Memory B cell (primary cell): ENCODE data around the gene PTPRCAP.

Experiments used
- ATAC-seq: fragments of 150-1000 bp; cut with Tn5 transposase; 2 replicates; pipeline ENCODE4 v1.10.0; 2021; ENCODE audit warnings: low read depth, mild to moderate bottlenecking, moderate library complexity
- DNase-seq, 2 donors: peaks; one replicate each; pipeline ENCODE4 v3.0.0; 2022; ENCODE audit warnings: low spot score in 2 of 2
- H3K27ac Mint-ChIP-seq: one replicate; pipeline ENCODE4 v1.8.0; 2022; ENCODE audit warnings: mild to moderate bottlenecking, moderate library complexity, mixed read lengths
- H3K27me3 Mint-ChIP-seq: one replicate; pipeline ENCODE4 v1.8.0; 2022; ENCODE audit warnings: mixed read lengths
- H3K36me3 Mint-ChIP-seq: one replicate; pipeline ENCODE4 v1.8.0; 2022; ENCODE audit warnings: mild to moderate bottlenecking, mixed read lengths
- H3K4me1 Mint-ChIP-seq: one replicate; pipeline ENCODE4 v1.8.0; 2022; ENCODE audit warnings: mixed read lengths
- H3K4me3 Mint-ChIP-seq: one replicate; pipeline ENCODE4 v1.8.0; 2022; ENCODE audit warnings: mild to moderate bottlenecking, moderate library complexity, mixed read lengths
- H3K9me3 Mint-ChIP-seq: one replicate; pipeline ENCODE4 v1.8.0; 2022; ENCODE audit warnings: mixed read lengths

The PTPRCAP gene

GRCh38 chr11:67400251-67400941 lies 37.1 kb downstream of the PTPRCAP start:
- Mint-ChIP-seq H3K4me3 (peak overlapping the region; percentile 86), H3K36me3 (peaks cover 17% of the 10 kb centered on the region), H3K9me3 (no peaks in the 10 kb centered on the region), H3K4me1 (peaks cover 25% of the 10 kb centered on the region), H3K27ac (peak overlapping the region; percentile 69), H3K27me3 (no peaks in the 10 kb centered on the region)
- ATAC-seq (no peak), DNase-seq (no peak)

- Mint-ChIP-seq H3K27me3 (no peaks in the 10 kb centered on the region), H3K9me3 (no peaks in the 10 kb centered on the region)
Observed at GRCh38 chr11:67398661-67399563, 38.6 kb downstream of the PTPRCAP start.

GRCh38 chr11:67397986-67398660 lies 39.4 kb downstream of the PTPRCAP start:
- Mint-ChIP-seq H3K27me3 (no peaks in the 10 kb centered on the region), H3K36me3 (peaks cover 8% of the 10 kb centered on the region), H3K4me1 (peaks cover 24% of the 10 kb centered on the region), H3K4me3 (no peak overlapping the region), H3K27ac (no peak overlapping the region), H3K9me3 (no peaks in the 10 kb centered on the region)
- DNase-seq (no peak), ATAC-seq (no peak)

More at GRCh38 chr11:67398661-67399563, 38.6 kb downstream of the PTPRCAP start:
- Mint-ChIP-seq H3K36me3 (peaks cover 13% of the 10 kb centered on the region), H3K4me1 (peaks cover 22% of the 10 kb centered on the region), H3K27ac (no peak overlapping the region), H3K4me3 (peak overlapping the region; percentile 17)
- no peak for DNase-seq
- no peak for ATAC-seq

GRCh38 chr11:67397536-67397935 lies 39.9 kb downstream of the PTPRCAP start:
- no peak overlapping the region for H3K4me3 Mint-ChIP-seq
- peaks cover 27% of the 10 kb centered on the region for H3K4me1 Mint-ChIP-seq
- H3K27me3 Mint-ChIP-seq, result no peaks in the 10 kb centered on the region
- ATAC-seq (no peak), DNase-seq (no peak)
- peaks cover 8% of the 10 kb centered on the region for H3K36me3 Mint-ChIP-seq
- no peaks in the 10 kb centered on the region for H3K9me3 Mint-ChIP-seq
- H3K27ac Mint-ChIP-seq, result no peak overlapping the region

GRCh38 chr11:67396587-67397389 lies 40.7 kb downstream of the PTPRCAP start:
- Mint-ChIP-seq H3K36me3 (peaks cover 8% of the 10 kb centered on the region), H3K27me3 (no peaks in the 10 kb centered on the region), H3K9me3 (no peaks in the 10 kb centered on the region), H3K4me3 (no peak overlapping the region), H3K27ac (no peak overlapping the region), H3K4me1 (peaks cover 31% of the 10 kb centered on the region)
- DNase-seq, result no peak
- no peak for ATAC-seq

- H3K4me1 Mint-ChIP-seq, result peaks cover 33% of the 10 kb centered on the region
- DNase-seq (no peak), ATAC-seq (no peak)
- H3K4me3 Mint-ChIP-seq, result no peak overlapping the region
- H3K27ac Mint-ChIP-seq, result no peak overlapping the region
- no peaks in the 10 kb centered on the region for H3K9me3 Mint-ChIP-seq
- H3K27me3 Mint-ChIP-seq, result no peaks in the 10 kb centered on the region
- H3K36me3 Mint-ChIP-seq, result peaks cover 8% of the 10 kb centered on the region
Observed at GRCh38 chr11:67396259-67396581, 41.3 kb downstream of the PTPRCAP start.

GRCh38 chr11:67395555-67396258 lies 41.8 kb downstream of the PTPRCAP start:
- Mint-ChIP-seq H3K4me3 (no peak overlapping the region), H3K27ac (no peak overlapping the region), H3K36me3 (peaks cover 8% of the 10 kb centered on the region), H3K27me3 (no peaks in the 10 kb centered on the region), H3K9me3 (no peaks in the 10 kb centered on the region), H3K4me1 (peaks cover 36% of the 10 kb centered on the region)
- DNase-seq (no peak), ATAC-seq (no peak)

GRCh38 chr11:67393990-67394389 lies 43.5 kb downstream of the PTPRCAP start:
- no peak for DNase-seq
- Mint-ChIP-seq H3K27me3 (no peaks in the 10 kb centered on the region), H3K4me3 (peak overlapping the region; percentile 70), H3K9me3 (no peaks in the 10 kb centered on the region), H3K36me3 (peaks cover 6% of the 10 kb centered on the region), H3K27ac (peak overlapping the region; percentile 17), H3K4me1 (peaks cover 41% of the 10 kb centered on the region)
- no peak for ATAC-seq

GRCh38 chr11:67393437-67393836 lies 44.0 kb downstream of the PTPRCAP start:
- no peaks in the 10 kb centered on the region for H3K27me3 Mint-ChIP-seq
- peaks cover 6% of the 10 kb centered on the region for H3K36me3 Mint-ChIP-seq
- peak overlapping the region; percentile 70 for H3K4me3 Mint-ChIP-seq
- ATAC-seq, result no peak
- peaks cover 42% of the 10 kb centered on the region for H3K4me1 Mint-ChIP-seq
- no peak for DNase-seq
- H3K27ac Mint-ChIP-seq, result peak overlapping the region; percentile 17
- H3K9me3 Mint-ChIP-seq, result no peaks in the 10 kb centered on the region

- no peaks in the 10 kb centered on the region for H3K36me3 Mint-ChIP-seq
- H3K27me3 Mint-ChIP-seq, result no peaks in the 10 kb centered on the region
- no peaks in the 10 kb centered on the region for H3K9me3 Mint-ChIP-seq
- DNase-seq (no peak), ATAC-seq (peak; percentile 5)
- peak overlapping the region; percentile 55 for H3K27ac Mint-ChIP-seq
- H3K4me1 Mint-ChIP-seq, result peaks cover 40% of the 10 kb centered on the region
- H3K4me3 Mint-ChIP-seq, result peak overlapping the region; percentile 88
Observed at GRCh38 chr11:67392183-67392715, 45.2 kb downstream of the PTPRCAP start.

GRCh38 chr11:67391304-67392182 lies 45.9 kb downstream of the PTPRCAP start, which contains the start of gene RAD9A:
RAD9A (plus strand) TSS chr11:67391986; CDS start chr11:67392045, 59 bp downstream.
- no peaks in the 10 kb centered on the region for H3K9me3 Mint-ChIP-seq
- DNase-seq (peak; percentile 85 to 89), ATAC-seq (peak; percentile 84)
- H3K4me3 Mint-ChIP-seq, result peak within 1 kb of the TSS; percentile 88
- peaks cover 35% of the 10 kb centered on the region for H3K4me1 Mint-ChIP-seq
- H3K27ac Mint-ChIP-seq, result peak within 1 kb of the TSS; percentile 55
- no peaks in the 10 kb centered on the region for H3K27me3 Mint-ChIP-seq
- H3K36me3 Mint-ChIP-seq, result no peaks in the 10 kb centered on the region

- DNase-seq (no peak), ATAC-seq (no peak)
- peak overlapping the region; percentile 35 for H3K27ac Mint-ChIP-seq
- H3K36me3 Mint-ChIP-seq, result no peaks in the 10 kb centered on the region
- no peaks in the 10 kb centered on the region for H3K27me3 Mint-ChIP-seq
- H3K4me3 Mint-ChIP-seq, result peak overlapping the region; percentile 88
- H3K4me1 Mint-ChIP-seq, result peaks cover 32% of the 10 kb centered on the region
- no peaks in the 10 kb centered on the region for H3K9me3 Mint-ChIP-seq
Observed at GRCh38 chr11:67390947-67391303, 46.6 kb downstream of the PTPRCAP start.
